GM12878 (cell line): ENCODE measurements around the gene CD52. TPM values are rescaled to one million over a fixed set of nuclear protein-coding genes. Genes with fewer than 3 reads are reported as not detected.

Experiments
- ATAC-seq: fragments of 200-7000 bp; cut with Tn5 transposase; 3 replicates; pipeline ENCODE4 v1.9.1; 2020; ENCODE audit warnings: mild to moderate bottlenecking, moderate library complexity
- BruUV-seq: library from RNA; stranded (reverse); fragments of 400-500 nt; replicated peaks from 2 replicates; lab custom pipeline; 2021; lab: Mats Ljungman, UMichigan
- CTCF ChIA-PET: fragments of 300-600 bp; sonication (Branson Sonifier 250); formaldehyde crosslinking; extraction: SDS; loops from one replicate; lab custom pipeline; 2021; ENCODE audit warnings: inconsistent platforms; lab: Yijun Ruan, JAX
- POLR2A ChIA-PET: fragments of 350-600 bp; formaldehyde crosslinking; extraction: SDS; loops from one replicate; lab custom pipeline; 2021; ENCODE audit warnings: inconsistent platforms; lab: Charles Lee
- RAD21 ChIA-PET: fragments of 300-600 bp; sonication (Branson Sonifier 250); formaldehyde crosslinking; loops from one replicate; lab custom pipeline; 2023; ENCODE audit warnings: antibody characterized with exemption; ENCODE audit not compliant: unreplicated experiment; lab: Charles Lee
- SMC1A ChIA-PET: fragments of 300-600 bp; sonication (Branson Sonifier 250); formaldehyde crosslinking; loops from one replicate; lab custom pipeline; 2023; ENCODE audit not compliant: unreplicated experiment, uncharacterized antibody; lab: Charles Lee
- DNase-seq: peaks from one replicate; pipeline ENCODE4 v3.0.0-alpha.2; 2011; ENCODE audit warnings: low read depth, low spot score
- FAIRE-seq: peaks from 3 replicates; lab custom pipeline; 2011; peaks lifted over from hg19 to GRCh38; lab: Jason Lieb, UNC
- H2AFZ ChIP-seq: 2 replicates; pipeline ENCODE4 v1.6.0; 2011; ENCODE audit warnings: low read depth, low read length, control low read depth; ENCODE audit not compliant: control insufficient read depth
- H3K27ac ChIP-seq: 2 replicates; pipeline ENCODE4 v1.5.1; 2011; ENCODE audit warnings: control low read depth; ENCODE audit not compliant: control insufficient read depth, insufficient read depth
- H3K27me3 ChIP-seq, 2 experiments: replicated peaks in 1 of 2; 2 replicates each; pipeline versions ENCODE4 v1.6.0 to v1.6.1; 2011; ENCODE audit warnings: low read length in 1 of 2; ENCODE audit not compliant: control insufficient read depth in 2 of 2, insufficient read depth in 2 of 2
- H3K36me3 ChIP-seq, 2 experiments: 2 replicates each; pipeline ENCODE4 v1.5.1; 2011; ENCODE audit warnings: low read length in 1 of 2; ENCODE audit not compliant: control insufficient read depth in 2 of 2, insufficient read depth in 2 of 2
- H3K4me1 ChIP-seq: 2 replicates; pipeline ENCODE4 v1.6.1; 2011; ENCODE audit warnings: mild to moderate bottlenecking, low read length, moderate library complexity, mixed read lengths; ENCODE audit not compliant: control insufficient read depth, insufficient read depth
- H3K4me2 ChIP-seq: 2 replicates; pipeline ENCODE4 v1.6.0; 2011; ENCODE audit warnings: control low read depth; ENCODE audit not compliant: control insufficient read depth, insufficient read depth
- H3K4me3 ChIP-seq: fragments of 200-600 bp; sonication (generic); 2 replicates; pipeline ENCODE4 v1.5.1; 2016
- H3K79me2 ChIP-seq: 2 replicates; pipeline ENCODE4 v1.6.0; 2011; ENCODE audit warnings: low read length; ENCODE audit not compliant: control insufficient read depth, insufficient read depth
- H3K9ac ChIP-seq: 2 replicates; pipeline ENCODE4 v1.8.0; 2011; ENCODE audit warnings: low read length, control low read depth, mixed read lengths; ENCODE audit not compliant: control insufficient read depth, insufficient read depth
- H3K9me3 ChIP-seq: replicated peaks from 3 replicates; pipeline ENCODE4 v1.5.1; 2011; ENCODE audit warnings: mild to moderate bottlenecking, low read length; ENCODE audit not compliant: control insufficient read depth, insufficient read depth
- H4K20me1 ChIP-seq: 2 replicates; pipeline ENCODE4 v1.6.0; 2011; ENCODE audit not compliant: control insufficient read depth, insufficient read depth
- CBX3 ChIP-seq: fragments of 200-600 bp; sonication (generic); IDR thresholded peaks from 2 replicates; pipeline ENCODE4 v1.6.1; 2016; ENCODE audit warnings: low read depth, borderline replicate concordance
- CHD1 ChIP-seq: IDR thresholded peaks from 2 replicates; pipeline ENCODE4 v1.6.1; 2012; ENCODE audit warnings: low read depth, low read length, improper control_type of control experiment
- HDAC2 ChIP-seq: fragments of 200-600 bp; sonication (generic); IDR thresholded peaks from 2 replicates; pipeline ENCODE4 v1.6.1; 2017
- IKZF1 ChIP-seq: fragments of 450-650 bp; conservative IDR thresholded peaks from 2 replicates; pipeline ENCODE4 v1.6.1; 2017; ENCODE audit warnings: antibody characterized with exemption, mild to moderate bottlenecking
- MEF2B ChIP-seq: fragments of 450-650 bp; IDR thresholded peaks from 2 replicates; pipeline ENCODE4 v1.6.1; 2018; ENCODE audit warnings: mild to moderate bottlenecking, moderate library complexity; ENCODE audit not compliant: partially characterized antibody, poor library complexity, severe bottlenecking
- MTA2 ChIP-seq: fragments of 450-650 bp; IDR thresholded peaks from 2 replicates; pipeline ENCODE4 v1.6.1; 2016; ENCODE audit warnings: low read depth, mild to moderate bottlenecking, moderate library complexity
- WGBS: methylation state at CpG from one replicate; pipeline ENCODE4 v1.1.6; 2016; ENCODE audit warnings: low lambda C conversion rate; ENCODE audit not compliant: insufficient replicate concordance, insufficient coverage; ENCODE audit errors: missing lambda C conversion rate; 5-methylcytosine and 5-hydroxymethylcytosine counted together
- in situ Hi-C: fragments of 300-500 bp; cut with MboI; formaldehyde crosslinking; loops from 9 replicates; pipeline ENCODE4 v1.14.3; 2018; ENCODE audit warnings: mixed read lengths
- intact Hi-C: fragments of 100-400 bp; cut with micrococcal nuclease; formaldehyde crosslinking; loops from one replicate; pipeline ENCODE4 v1.14.2; 2022; ENCODE audit not compliant: unreplicated experiment
- polyA plus RNA-seq, 11 experiments: library from polyadenylated mRNA; depleted of rRNA in 4 of 11; unstranded in 6 of 11; stranded (reverse) in 5 of 11; fragments of >200 nt; fragmentation: Nextera tagmentation in 4 of 11; fragmentation: Illumina TruSeq in 1 of 11; extraction: Ambion mirVana in 4 of 11; extraction: Trizol in 1 of 11; gene quantifications; 1 replicate in 1 of 11; 2 replicates in 10 of 11; pipeline versions ENCODE4 v1.2.1 to v1.2.3, GENCODE V29; 2011 to 2016; ENCODE audit warnings: inconsistent platforms in 2 of 11, missing spikeins in 2 of 11, low read depth in 1 of 11
- total RNA-seq, 4 experiments: library from RNA; depleted of rRNA in 3 of 4; stranded (reverse); fragments of >200 nt in 3 of 4; fragmentation: Illumina TruSeq in 1 of 4; extraction: Trizol in 1 of 4; gene quantifications; 2 replicates each; pipeline versions ENCODE4 v1.2.1 to v1.2.3, GENCODE V29; 2013 to 2021
- TF ChIP-seq, protein P1 (sequence below): fragments of 450-650 bp; IDR thresholded peaks from 2 replicates; pipeline ENCODE4 v1.6.1; 2016; ENCODE audit warnings: mild to moderate bottlenecking
- TF ChIP-seq, protein P2 (sequence below): fragments of 450-650 bp; IDR thresholded peaks from 2 replicates; pipeline ENCODE4 v1.6.1; 2017; ENCODE audit warnings: antibody characterized with exemption, mild to moderate bottlenecking, moderate library complexity
- TF ChIP-seq, protein P3 (sequence below): IDR thresholded peaks from 2 replicates; pipeline ENCODE4 v1.6.1; 2011; ENCODE audit warnings: borderline replicate concordance, low read depth, mild to moderate bottlenecking, moderate library complexity, mixed read lengths, low read length; ENCODE audit not compliant: insufficient read depth; ENCODE audit errors: extremely low read length

The CD52 gene
- total and polyA plus RNA-seq, 10 of the 15 experiments (the other 5 are each of a cell fraction or from before 2014, with no cell fraction given), result 237 to 2,736 (median 532) TPM

DNA sequence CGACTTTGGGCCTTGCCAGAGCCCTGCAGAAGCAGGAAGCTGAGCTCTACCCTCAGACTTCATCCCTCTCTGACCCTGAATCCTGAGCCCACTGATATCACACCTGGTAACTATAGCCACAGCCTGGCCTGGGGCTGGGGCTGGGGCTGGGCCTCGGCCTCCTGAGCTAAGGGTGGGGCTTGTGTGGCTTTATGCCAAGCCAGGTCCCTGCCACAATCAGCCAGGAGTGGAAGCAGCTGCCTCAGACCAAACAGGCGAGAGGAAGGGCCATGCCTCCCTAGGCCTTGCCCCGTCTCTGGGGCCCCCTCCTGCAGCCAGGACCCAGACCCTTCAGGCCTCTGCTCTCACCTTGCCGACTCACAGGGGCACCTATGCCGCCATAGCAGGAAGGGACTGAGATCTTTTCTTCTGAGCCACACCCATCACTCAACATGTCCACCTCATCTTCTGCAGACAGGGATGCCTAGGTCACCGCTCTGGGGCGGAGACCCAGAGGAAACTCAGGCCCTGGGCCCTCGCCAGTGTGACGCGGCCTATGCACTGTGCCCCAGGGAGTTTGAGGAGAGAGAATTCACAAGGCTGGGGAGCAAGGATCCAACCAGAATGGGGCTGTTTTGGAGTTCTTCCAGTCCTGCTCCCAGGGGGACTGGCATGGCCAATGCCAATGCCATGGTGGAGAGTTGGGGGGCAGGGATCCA, 17.0 kb upstream of the CD52 start:
- no peak overlapping the region for H3K9ac ChIP-seq
- H3K9me3 ChIP-seq, result no peaks in the 10 kb centered on the region
- intact Hi-C loops (no loop called here), in situ Hi-C loops (no loop called here)
- no peak overlapping the region for H2AFZ ChIP-seq
- no peak for ATAC-seq
- no peak overlapping the region for H3K4me2 ChIP-seq
- H3K27me3 ChIP-seq, result no peaks in the 10 kb centered on the region
- DNase-seq, result no peak
- RAD21 ChIA-PET, result interaction anchor here (0.6 to 1.4 kb wide), 3 partner anchors 12 to 14 kb away, joined by 3 to 4 read pairs (median 4); no protein-coding TSS in a partner anchor
- H3K79me2 ChIP-seq, result no peaks in the 10 kb centered on the region; the same call in 1 of the 2 replicates
- no peaks in the 10 kb centered on the region; a peak in 1 of 4 replicates for H3K36me3 ChIP-seq
- SMC1A ChIA-PET, result interaction anchor here (2.3 kb wide), 1 partner anchor 12 kb away, joined by 8 read pairs; no protein-coding TSS in a partner anchor
- no TSS peak for BruUV-seq
- POLR2A ChIA-PET, result no interaction called here
- no peak overlapping the region for H3K27ac ChIP-seq
- peaks cover 3% of the 10 kb centered on the region for H3K4me1 ChIP-seq
- no peak for TF ChIP-seq IKZF1
- no peak for TF ChIP-seq CHD1
- TF ChIP-seq HDAC2, result no peak
- TF ChIP-seq, protein P1, sequence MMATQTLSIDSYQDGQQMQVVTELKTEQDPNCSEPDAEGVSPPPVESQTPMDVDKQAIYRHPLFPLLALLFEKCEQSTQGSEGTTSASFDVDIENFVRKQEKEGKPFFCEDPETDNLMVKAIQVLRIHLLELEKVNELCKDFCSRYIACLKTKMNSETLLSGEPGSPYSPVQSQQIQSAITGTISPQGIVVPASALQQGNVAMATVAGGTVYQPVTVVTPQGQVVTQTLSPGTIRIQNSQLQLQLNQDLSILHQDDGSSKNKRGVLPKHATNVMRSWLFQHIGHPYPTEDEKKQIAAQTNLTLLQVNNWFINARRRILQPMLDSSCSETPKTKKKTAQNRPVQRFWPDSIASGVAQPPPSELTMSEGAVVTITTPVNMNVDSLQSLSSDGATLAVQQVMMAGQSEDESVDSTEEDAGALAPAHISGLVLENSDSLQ, result no peak
- TF ChIP-seq, protein P2, sequence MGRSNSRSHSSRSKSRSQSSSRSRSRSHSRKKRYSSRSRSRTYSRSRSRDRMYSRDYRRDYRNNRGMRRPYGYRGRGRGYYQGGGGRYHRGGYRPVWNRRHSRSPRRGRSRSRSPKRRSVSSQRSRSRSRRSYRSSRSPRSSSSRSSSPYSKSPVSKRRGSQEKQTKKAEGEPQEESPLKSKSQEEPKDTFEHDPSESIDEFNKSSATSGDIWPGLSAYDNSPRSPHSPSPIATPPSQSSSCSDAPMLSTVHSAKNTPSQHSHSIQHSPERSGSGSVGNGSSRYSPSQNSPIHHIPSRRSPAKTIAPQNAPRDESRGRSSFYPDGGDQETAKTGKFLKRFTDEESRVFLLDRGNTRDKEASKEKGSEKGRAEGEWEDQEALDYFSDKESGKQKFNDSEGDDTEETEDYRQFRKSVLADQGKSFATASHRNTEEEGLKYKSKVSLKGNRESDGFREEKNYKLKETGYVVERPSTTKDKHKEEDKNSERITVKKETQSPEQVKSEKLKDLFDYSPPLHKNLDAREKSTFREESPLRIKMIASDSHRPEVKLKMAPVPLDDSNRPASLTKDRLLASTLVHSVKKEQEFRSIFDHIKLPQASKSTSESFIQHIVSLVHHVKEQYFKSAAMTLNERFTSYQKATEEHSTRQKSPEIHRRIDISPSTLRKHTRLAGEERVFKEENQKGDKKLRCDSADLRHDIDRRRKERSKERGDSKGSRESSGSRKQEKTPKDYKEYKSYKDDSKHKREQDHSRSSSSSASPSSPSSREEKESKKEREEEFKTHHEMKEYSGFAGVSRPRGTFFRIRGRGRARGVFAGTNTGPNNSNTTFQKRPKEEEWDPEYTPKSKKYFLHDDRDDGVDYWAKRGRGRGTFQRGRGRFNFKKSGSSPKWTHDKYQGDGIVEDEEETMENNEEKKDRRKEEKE, result no peak
- TF ChIP-seq MEF2B, result no peak
- no peak for TF ChIP-seq CBX3
- no peak for TF ChIP-seq MTA2
- TF ChIP-seq, protein P3, sequence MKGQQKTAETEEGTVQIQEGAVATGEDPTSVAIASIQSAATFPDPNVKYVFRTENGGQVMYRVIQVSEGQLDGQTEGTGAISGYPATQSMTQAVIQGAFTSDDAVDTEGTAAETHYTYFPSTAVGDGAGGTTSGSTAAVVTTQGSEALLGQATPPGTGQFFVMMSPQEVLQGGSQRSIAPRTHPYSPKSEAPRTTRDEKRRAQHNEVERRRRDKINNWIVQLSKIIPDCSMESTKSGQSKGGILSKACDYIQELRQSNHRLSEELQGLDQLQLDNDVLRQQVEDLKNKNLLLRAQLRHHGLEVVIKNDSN, result no peak
- no peak overlapping the region for H3K4me3 ChIP-seq
- WGBS, result 84% methylated on average over 11 of the region's 11 CpGs
- no peaks in the 10 kb centered on the region for H4K20me1 ChIP-seq
- FAIRE-seq, result no peak
- CTCF ChIA-PET, result interaction anchor here (1.1 to 2.4 kb wide), 4 partner anchors 12 to 67 kb away, joined by 3 to 5 read pairs (median 3); partner anchors contain the start of gene CEP85
